GM12878 (cell line): ENCODE results near the gene TBC1D5. TPM values are rescaled to one million over a fixed set of nuclear protein-coding genes. Genes with fewer than 3 reads are reported as not detected.

Experiments used
- ATF3 ChIP-seq: IDR thresholded peaks from 2 replicates; pipeline ENCODE4 v1.6.1; 2011; ENCODE audit warnings: low read depth, mild to moderate bottlenecking, low read length, moderate library complexity, borderline replicate concordance; ENCODE audit errors: extremely low read depth
- ATF7 ChIP-seq: fragments of 450-650 bp; IDR thresholded peaks from 2 replicates; pipeline ENCODE4 v1.6.1; 2016; ENCODE audit warnings: low read depth, mild to moderate bottlenecking
- BHLHE40 ChIP-seq, 2 experiments: fragments of 450-650 bp in 1 of 2; IDR thresholded peaks; 2 replicates each; pipeline ENCODE4 v1.6.1; 2011 to 2017; ENCODE audit warnings: low read depth in 2 of 2, borderline replicate concordance in 1 of 2, improper control_type of control experiment in 1 of 2, low read length in 1 of 2, mild to moderate bottlenecking in 1 of 2
- FOS ChIP-seq: IDR thresholded peaks from 3 replicates; pipeline ENCODE4 v1.6.1; 2011; ENCODE audit warnings: borderline replicate concordance; ENCODE audit not compliant: insufficient read length; ENCODE audit errors: extremely low read depth
- JUNB ChIP-seq: IDR thresholded peaks from 2 replicates; pipeline ENCODE4 v1.6.1; 2016; ENCODE audit warnings: antibody characterized with exemption, mild to moderate bottlenecking
- MXI1 ChIP-seq: fragments of 150-350 bp; IDR thresholded peaks from 2 replicates; pipeline ENCODE4 v1.6.1; 2011; ENCODE audit warnings: low read depth, mild to moderate bottlenecking, inconsistent platforms, low read length, improper control_type of control experiment
- NFYB ChIP-seq: IDR thresholded peaks from 2 replicates; pipeline ENCODE4 v1.6.1; 2011; ENCODE audit warnings: low read depth, mild to moderate bottlenecking, low read length, improper control_type of control experiment, moderate library complexity; ENCODE audit not compliant: insufficient read depth
- NR2F1 ChIP-seq: fragments of 450-650 bp; conservative IDR thresholded peaks from 2 replicates; pipeline ENCODE4 v1.6.1; 2017; ENCODE audit warnings: mild to moderate bottlenecking
- NRF1 ChIP-seq: conservative IDR thresholded peaks from 2 replicates; pipeline ENCODE4 v1.6.1; 2011; ENCODE audit warnings: mild to moderate bottlenecking, low read depth, low read length, improper control_type of control experiment
- PML ChIP-seq: IDR thresholded peaks from 2 replicates; pipeline ENCODE4 v1.6.1; 2012; ENCODE audit warnings: low read length, inconsistent platforms
- POLR2A ChIP-seq: IDR thresholded peaks from 2 replicates; pipeline ENCODE4 v1.6.1; 2011; ENCODE audit warnings: low read depth, mild to moderate bottlenecking, low read length
- RELA ChIP-seq: fragments of 450-650 bp; IDR thresholded peaks from 2 replicates; pipeline ENCODE4 v1.8.0; 2014; ENCODE audit warnings: borderline replicate concordance; ENCODE audit not compliant: partially characterized antibody
- RFX5 ChIP-seq: IDR thresholded peaks from 2 replicates; pipeline ENCODE4 v1.6.1; 2011; ENCODE audit warnings: low read depth, low read length, improper control_type of control experiment
- SIX5 ChIP-seq: IDR thresholded peaks from 2 replicates; pipeline ENCODE4 v1.6.1; 2011; ENCODE audit warnings: mild to moderate bottlenecking, low read depth, low read length, moderate library complexity; ENCODE audit not compliant: severe bottlenecking
- SPI1 ChIP-seq: IDR thresholded peaks from 2 replicates; pipeline ENCODE4 v1.6.1; 2011; ENCODE audit warnings: low read depth, mild to moderate bottlenecking, low read length, moderate library complexity, borderline replicate concordance; ENCODE audit not compliant: insufficient read depth
- SUZ12 ChIP-seq: fragments of 200-600 bp; sonication (generic); IDR thresholded peaks from one replicate; pipeline ENCODE4 v1.6.1; 2018; ENCODE audit warnings: antibody characterized with exemption, mild to moderate bottlenecking; ENCODE audit not compliant: unreplicated experiment
- ZNF207 ChIP-seq: fragments of 450-650 bp; IDR thresholded peaks from 2 replicates; pipeline ENCODE4 v1.6.1; 2014; ENCODE audit warnings: antibody characterized with exemption, mild to moderate bottlenecking, borderline replicate concordance
- ZNF384 ChIP-seq: IDR thresholded peaks from 2 replicates; pipeline ENCODE4 v1.6.1; 2012; ENCODE audit warnings: low read depth, mild to moderate bottlenecking, low read length, improper control_type of control experiment, borderline replicate concordance
- polyA plus RNA-seq, 11 experiments: library from polyadenylated mRNA; depleted of rRNA in 4 of 11; unstranded in 6 of 11; stranded (reverse) in 5 of 11; fragments of >200 nt; fragmentation: Nextera tagmentation in 4 of 11; fragmentation: Illumina TruSeq in 1 of 11; extraction: Ambion mirVana in 4 of 11; extraction: Trizol in 1 of 11; gene quantifications; 1 replicate in 1 of 11; 2 replicates in 10 of 11; pipeline versions ENCODE4 v1.2.1 to v1.2.3, GENCODE V29; 2011 to 2016; ENCODE audit warnings: inconsistent platforms in 2 of 11, missing spikeins in 2 of 11, low read depth in 1 of 11
- total RNA-seq, 4 experiments: library from RNA; depleted of rRNA in 3 of 4; stranded (reverse); fragments of >200 nt in 3 of 4; fragmentation: Illumina TruSeq in 1 of 4; extraction: Trizol in 1 of 4; gene quantifications; 2 replicates each; pipeline versions ENCODE4 v1.2.1 to v1.2.3, GENCODE V29; 2013 to 2021
- TF ChIP-seq, protein P1 (sequence below): IDR thresholded peaks from 2 replicates; pipeline ENCODE4 v1.6.1; 2012; ENCODE audit warnings: mild to moderate bottlenecking, low read depth, low read length
- TF ChIP-seq, protein P2 (sequence below): fragments of 450-650 bp; formaldehyde crosslinking; IDR thresholded peaks from 2 replicates; pipeline ENCODE4 v1.4.0; 2020; ENCODE audit warnings: mild to moderate bottlenecking, moderate library complexity
- TF ChIP-seq, protein P3 (sequence below): IDR thresholded peaks from 2 replicates; pipeline ENCODE4 v1.6.1; 2011; ENCODE audit warnings: mild to moderate bottlenecking, low read depth, low read length, moderate library complexity; ENCODE audit not compliant: insufficient replicate concordance

TBC1D5 gene
- total and polyA plus RNA-seq, 10 of the 15 experiments (the other 5 are each of a cell fraction or from before 2014, with no cell fraction given): 5.5 to 61.0 (median 43.8) TPM

DNA sequence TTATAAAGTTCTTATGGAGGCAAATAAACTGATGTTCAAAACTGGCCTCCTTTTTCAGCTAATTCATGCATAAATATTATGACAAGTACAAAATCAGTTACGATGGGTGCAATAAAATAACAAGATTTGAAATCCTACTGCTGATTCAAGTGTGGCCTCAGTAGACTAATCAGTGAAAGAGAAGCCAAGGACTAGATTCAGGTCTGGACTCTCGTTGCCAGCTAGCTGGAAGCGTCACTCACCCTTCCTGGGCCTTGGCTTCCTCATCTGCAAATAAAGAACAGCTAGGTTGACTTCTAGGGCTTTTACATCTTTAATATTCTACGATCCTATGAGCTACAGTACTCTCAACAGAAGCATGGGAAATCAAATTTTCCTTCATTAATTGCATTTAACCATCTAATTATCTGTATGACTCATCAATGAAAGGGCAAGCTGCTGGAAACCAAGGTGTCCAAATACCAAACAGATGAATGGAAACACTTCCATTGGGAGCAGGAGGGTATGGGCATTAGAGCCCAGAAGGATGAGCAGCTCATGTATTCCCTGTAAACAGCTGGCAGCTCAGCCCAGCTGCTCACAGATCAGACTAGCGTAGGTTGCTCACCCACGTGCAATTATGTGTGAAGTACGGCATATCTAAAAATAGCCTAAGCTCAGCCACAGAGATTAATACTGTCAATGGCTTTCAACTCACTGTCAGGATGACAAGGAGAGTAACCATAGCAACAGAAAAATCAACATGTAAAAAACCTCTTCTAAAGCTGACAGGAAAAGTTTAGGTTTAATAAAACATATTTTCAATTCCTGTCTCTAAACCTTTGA lies 562.8 kb downstream of the TBC1D5 start (continued):
- TF ChIP-seq, protein P1, sequence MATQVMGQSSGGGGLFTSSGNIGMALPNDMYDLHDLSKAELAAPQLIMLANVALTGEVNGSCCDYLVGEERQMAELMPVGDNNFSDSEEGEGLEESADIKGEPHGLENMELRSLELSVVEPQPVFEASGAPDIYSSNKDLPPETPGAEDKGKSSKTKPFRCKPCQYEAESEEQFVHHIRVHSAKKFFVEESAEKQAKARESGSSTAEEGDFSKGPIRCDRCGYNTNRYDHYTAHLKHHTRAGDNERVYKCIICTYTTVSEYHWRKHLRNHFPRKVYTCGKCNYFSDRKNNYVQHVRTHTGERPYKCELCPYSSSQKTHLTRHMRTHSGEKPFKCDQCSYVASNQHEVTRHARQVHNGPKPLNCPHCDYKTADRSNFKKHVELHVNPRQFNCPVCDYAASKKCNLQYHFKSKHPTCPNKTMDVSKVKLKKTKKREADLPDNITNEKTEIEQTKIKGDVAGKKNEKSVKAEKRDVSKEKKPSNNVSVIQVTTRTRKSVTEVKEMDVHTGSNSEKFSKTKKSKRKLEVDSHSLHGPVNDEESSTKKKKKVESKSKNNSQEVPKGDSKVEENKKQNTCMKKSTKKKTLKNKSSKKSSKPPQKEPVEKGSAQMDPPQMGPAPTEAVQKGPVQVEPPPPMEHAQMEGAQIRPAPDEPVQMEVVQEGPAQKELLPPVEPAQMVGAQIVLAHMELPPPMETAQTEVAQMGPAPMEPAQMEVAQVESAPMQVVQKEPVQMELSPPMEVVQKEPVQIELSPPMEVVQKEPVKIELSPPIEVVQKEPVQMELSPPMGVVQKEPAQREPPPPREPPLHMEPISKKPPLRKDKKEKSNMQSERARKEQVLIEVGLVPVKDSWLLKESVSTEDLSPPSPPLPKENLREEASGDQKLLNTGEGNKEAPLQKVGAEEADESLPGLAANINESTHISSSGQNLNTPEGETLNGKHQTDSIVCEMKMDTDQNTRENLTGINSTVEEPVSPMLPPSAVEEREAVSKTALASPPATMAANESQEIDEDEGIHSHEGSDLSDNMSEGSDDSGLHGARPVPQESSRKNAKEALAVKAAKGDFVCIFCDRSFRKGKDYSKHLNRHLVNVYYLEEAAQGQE: no peak
- TF ChIP-seq NFYB (no peak), SPI1 (no peak), SUZ12 (no peak), MXI1 (peak; percentile 85), ATF7 (peak; percentile 90), POLR2A (no peak), NR2F1 (no peak; the same call in 1 of the 2 replicates), PML (0 out of 2 replicates have a peak, but pooled peaks have one; percentile 25), ATF3 (no peak), ZNF384 (no peak), RFX5 (no peak), BHLHE40 (IDR thresholded peaks at IDR 0.05; ENCODE audit: borderline replicate concordance in 1 of 2, low read depth in 2 of 2, low read length in 1 of 2) (peak; percentile 91 to 92), JUNB (peak; percentile 32), NRF1 (no peak), FOS (no peak), ZNF207 (no peak), RELA (no peak), SIX5 (no peak)
- TF ChIP-seq, protein P2, sequence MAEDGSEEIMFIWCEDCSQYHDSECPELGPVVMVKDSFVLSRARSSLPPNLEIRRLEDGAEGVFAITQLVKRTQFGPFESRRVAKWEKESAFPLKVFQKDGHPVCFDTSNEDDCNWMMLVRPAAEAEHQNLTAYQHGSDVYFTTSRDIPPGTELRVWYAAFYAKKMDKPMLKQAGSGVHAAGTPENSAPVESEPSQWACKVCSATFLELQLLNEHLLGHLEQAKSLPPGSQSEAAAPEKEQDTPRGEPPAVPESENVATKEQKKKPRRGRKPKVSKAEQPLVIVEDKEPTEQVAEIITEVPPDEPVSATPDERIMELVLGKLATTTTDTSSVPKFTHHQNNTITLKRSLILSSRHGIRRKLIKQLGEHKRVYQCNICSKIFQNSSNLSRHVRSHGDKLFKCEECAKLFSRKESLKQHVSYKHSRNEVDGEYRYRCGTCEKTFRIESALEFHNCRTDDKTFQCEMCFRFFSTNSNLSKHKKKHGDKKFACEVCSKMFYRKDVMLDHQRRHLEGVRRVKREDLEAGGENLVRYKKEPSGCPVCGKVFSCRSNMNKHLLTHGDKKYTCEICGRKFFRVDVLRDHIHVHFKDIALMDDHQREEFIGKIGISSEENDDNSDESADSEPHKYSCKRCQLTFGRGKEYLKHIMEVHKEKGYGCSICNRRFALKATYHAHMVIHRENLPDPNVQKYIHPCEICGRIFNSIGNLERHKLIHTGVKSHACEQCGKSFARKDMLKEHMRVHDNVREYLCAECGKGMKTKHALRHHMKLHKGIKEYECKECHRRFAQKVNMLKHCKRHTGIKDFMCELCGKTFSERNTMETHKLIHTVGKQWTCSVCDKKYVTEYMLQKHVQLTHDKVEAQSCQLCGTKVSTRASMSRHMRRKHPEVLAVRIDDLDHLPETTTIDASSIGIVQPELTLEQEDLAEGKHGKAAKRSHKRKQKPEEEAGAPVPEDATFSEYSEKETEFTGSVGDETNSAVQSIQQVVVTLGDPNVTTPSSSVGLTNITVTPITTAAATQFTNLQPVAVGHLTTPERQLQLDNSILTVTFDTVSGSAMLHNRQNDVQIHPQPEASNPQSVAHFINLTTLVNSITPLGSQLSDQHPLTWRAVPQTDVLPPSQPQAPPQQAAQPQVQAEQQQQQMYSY: no peak
- TF ChIP-seq, protein P3, sequence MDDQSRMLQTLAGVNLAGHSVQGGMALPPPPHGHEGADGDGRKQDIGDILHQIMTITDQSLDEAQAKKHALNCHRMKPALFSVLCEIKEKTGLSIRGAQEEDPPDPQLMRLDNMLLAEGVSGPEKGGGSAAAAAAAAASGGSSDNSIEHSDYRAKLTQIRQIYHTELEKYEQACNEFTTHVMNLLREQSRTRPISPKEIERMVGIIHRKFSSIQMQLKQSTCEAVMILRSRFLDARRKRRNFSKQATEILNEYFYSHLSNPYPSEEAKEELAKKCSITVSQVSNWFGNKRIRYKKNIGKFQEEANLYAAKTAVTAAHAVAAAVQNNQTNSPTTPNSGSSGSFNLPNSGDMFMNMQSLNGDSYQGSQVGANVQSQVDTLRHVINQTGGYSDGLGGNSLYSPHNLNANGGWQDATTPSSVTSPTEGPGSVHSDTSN: peak; percentile 57
